H7 (cell line): ENCODE measurements around the gene FCHO2. TPM values are rescaled to one million over a fixed set of nuclear protein-coding genes. Genes with fewer than 3 reads are reported as not detected.

Experiments used
- DNase-seq: peaks from one replicate; pipeline ENCODE4 v3.0.0; 2012
- H3K27me3 ChIP-seq: 2 replicates; pipeline ENCODE4 v1.6.0; 2011; ENCODE audit warnings: mild to moderate bottlenecking, low read length; ENCODE audit not compliant: control insufficient read depth, insufficient read depth
- H3K36me3 ChIP-seq: replicated peaks from 2 replicates; pipeline ENCODE4 v1.5.1; 2011; ENCODE audit warnings: low read length; ENCODE audit not compliant: control insufficient read depth, insufficient read depth
- H3K4me3 ChIP-seq: 2 replicates; pipeline ENCODE4 v1.5.1; 2011; ENCODE audit warnings: low read depth, mild to moderate bottlenecking, control low read depth, low read length, moderate library complexity; ENCODE audit not compliant: insufficient read depth
- total RNA-seq: library from RNA; depleted of rRNA; stranded (reverse); fragments of >200 nt; shearing (Covaris generic); gene quantifications from 2 replicates; pipeline ENCODE4 v1.2.3, GENCODE V29; 2014

The FCHO2 gene
- total RNA-seq, 1 experiment from 2014 or later: 4.6 TPM

DNA sequence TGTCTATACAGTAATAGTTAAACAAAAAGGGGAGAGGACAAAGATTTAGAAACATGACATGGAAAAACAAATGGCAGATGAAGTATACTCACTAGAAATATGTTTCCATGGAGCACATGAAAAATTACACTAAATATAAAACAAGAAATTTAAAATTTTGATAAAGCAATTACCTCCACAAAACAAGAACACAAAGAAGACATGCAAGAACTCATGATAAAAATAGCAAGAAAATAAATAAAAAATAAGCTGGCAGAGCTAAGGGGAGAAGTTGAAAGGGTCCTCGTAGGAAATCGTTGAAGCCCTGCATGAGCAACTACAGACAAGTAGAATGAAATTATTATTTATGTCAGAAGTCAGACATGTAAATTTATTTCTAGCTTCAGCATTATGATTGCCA, 141.9 kb downstream of the FCHO2 start:
- H3K27me3 ChIP-seq: no peaks in the 10 kb centered on the region
- H3K4me3 ChIP-seq: no peak overlapping the region
- DNase-seq: no peak
- no peaks in the 10 kb centered on the region for H3K36me3 ChIP-seq

DNA sequence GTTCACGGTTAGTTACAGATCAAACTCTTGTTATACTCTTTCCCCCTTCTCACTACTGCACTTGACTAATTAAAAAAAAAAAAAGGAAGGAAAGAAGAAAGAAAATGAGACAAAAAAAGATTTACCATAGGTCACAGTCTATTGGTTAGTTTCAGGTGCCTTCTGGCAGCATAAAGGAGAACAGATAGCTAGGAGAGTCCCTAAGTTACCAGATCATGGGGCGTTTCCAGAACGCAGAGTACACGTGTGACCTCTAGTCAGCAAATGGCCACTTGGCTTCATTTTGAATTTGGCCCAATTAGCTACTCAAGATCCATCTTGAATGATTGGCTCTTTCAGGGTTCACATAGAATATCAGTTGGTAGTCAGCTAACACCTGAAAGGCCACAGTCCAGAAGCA, 144.3 kb downstream of the FCHO2 start:
- Histone ChIP-seq H3K4me3 (no peak overlapping the region), H3K36me3 (no peaks in the 10 kb centered on the region), H3K27me3 (no peaks in the 10 kb centered on the region)
- DNase-seq: no peak

DNA sequence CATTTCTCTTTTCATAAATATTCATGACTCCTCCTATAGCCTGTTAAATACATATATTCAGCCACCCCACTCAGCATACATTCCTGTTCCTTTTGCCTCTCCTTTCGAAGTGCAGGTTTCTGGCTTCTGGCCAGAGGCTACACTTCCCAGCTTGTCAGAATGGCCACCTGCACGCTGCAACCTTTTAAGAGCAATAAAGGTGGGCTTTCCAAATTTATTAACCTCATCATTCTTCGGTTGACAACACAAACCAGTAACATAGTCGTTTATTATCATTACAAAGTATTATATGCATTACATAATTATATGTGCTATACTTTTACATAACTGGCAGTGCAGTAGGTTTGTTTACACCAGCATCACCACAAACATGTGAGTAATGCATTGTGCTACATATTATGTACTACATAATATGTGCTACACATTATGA, 148.0 kb downstream of the FCHO2 start:
- Histone ChIP-seq H3K27me3 (no peaks in the 10 kb centered on the region), H3K36me3 (no peaks in the 10 kb centered on the region), H3K4me3 (no peak overlapping the region)
- no peak for DNase-seq

DNA sequence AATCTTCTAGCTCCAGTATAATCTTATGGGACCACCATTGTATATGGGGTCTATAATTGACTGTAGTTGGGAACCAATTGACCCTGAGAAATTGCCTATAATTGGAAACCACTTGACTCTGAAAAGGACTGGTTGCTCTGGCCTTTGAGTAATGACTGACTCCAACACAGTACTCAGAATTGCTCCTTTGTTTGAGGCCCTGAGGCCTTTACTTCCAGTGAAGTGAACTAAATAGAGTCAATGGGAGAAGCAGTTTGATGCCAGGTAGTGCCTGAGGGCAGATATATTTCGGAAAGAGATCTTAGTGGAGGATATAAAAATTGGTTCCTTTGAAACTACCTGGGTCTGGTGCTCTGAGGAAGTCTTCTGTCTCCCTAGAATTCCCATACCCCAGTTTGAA, 148.5 kb downstream of the FCHO2 start:
- no peak for DNase-seq
- H3K4me3 ChIP-seq: no peak overlapping the region
- no peaks in the 10 kb centered on the region for H3K36me3 ChIP-seq
- H3K27me3 ChIP-seq: no peaks in the 10 kb centered on the region

DNA sequence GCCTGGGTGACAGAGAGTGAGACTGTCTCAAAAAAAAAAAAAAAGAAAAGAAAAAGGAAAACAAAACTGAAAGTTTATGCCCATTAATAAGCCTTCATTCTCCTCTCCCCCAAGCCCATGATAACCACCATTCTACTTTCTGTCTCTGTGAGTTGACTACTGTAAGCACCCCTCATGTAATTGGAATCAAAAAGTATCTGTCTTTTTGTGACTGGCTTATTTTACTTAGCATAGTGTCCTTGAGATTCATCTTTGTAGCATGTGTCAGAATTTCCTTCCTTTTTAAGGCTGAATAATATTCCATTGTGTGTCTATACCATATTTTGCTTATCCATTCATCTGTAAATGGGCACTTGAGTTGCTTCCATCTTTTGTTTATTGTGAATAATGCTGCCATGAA, 150.5 kb downstream of the FCHO2 start:
- H3K36me3 ChIP-seq: no peaks in the 10 kb centered on the region
- no peaks in the 10 kb centered on the region for H3K27me3 ChIP-seq
- no peak for DNase-seq
- no peak overlapping the region for H3K4me3 ChIP-seq

DNA sequence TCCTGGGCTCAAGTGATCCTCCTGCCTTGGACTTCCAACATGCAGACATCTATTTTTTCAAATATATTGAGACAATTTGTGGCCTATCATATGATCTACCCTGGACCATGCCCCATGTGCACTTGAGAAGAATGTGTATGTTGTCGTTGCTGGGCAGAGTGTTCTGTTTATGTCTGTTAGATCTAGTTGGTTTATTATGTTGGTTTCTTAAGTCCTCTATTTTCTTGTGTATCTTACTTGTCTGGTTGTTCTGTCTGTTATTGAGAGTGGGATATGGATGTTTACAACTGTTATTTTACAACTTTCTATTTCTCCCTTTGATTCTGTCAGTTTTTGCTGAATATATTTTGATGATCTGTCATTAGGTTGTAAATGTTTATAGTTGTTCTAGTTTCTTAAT, 154.3 kb downstream of the FCHO2 start:
- Histone ChIP-seq H3K4me3 (no peak overlapping the region), H3K36me3 (no peaks in the 10 kb centered on the region), H3K27me3 (no peaks in the 10 kb centered on the region; the same call in 1 of the 2 replicates)
- DNase-seq: no peak

DNA sequence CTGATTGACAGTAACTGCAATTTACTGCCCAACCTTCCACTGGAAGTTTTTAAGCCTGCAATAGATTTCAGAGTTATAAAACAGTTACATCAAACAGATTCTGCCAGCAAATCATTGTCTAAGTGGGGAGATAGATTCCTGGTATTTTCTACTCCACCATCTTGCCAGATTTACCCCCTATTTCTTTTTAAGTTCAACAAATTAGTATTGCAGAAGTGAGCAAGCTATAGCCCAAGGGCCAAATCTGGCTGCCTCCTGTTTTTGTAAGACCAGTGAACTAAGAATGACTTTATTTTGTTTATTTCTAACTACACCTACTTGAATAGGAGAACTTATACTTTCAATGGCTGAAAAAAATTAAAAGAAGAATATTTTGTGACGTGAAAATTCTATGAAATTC, 155.7 kb downstream of the FCHO2 start:
- Histone ChIP-seq H3K27me3 (no peaks in the 10 kb centered on the region; the same call in 1 of the 2 replicates), H3K36me3 (no peaks in the 10 kb centered on the region)
- DNase-seq: no peak

DNA sequence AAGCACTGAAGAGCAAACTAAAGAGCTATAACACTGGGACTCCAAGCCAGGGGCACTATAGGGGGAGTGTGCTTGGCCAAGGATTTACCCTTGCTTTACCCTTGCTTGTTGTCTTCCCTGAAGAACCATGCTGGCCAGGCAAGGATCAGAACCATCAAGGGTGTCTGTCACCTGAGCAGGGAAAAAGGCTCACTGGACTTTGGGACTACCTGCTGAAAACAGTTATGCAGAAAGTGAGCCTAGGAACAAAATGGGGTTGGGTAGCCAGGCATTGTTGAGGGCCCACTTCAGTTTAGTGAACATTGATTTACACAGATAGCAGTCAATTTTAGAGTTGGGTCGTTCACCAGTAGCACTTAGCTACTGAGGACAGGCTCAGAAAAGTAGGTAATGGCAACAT, 156.5 kb downstream of the FCHO2 start:
- Histone ChIP-seq H3K36me3 (no peaks in the 10 kb centered on the region), H3K27me3 (no peaks in the 10 kb centered on the region; the same call in 1 of the 2 replicates), H3K4me3 (no peak overlapping the region)
- no peak for DNase-seq

More for the DNA sequence above, 155.7 kb downstream of the FCHO2 start:
- no peak overlapping the region for H3K4me3 ChIP-seq

DNA sequence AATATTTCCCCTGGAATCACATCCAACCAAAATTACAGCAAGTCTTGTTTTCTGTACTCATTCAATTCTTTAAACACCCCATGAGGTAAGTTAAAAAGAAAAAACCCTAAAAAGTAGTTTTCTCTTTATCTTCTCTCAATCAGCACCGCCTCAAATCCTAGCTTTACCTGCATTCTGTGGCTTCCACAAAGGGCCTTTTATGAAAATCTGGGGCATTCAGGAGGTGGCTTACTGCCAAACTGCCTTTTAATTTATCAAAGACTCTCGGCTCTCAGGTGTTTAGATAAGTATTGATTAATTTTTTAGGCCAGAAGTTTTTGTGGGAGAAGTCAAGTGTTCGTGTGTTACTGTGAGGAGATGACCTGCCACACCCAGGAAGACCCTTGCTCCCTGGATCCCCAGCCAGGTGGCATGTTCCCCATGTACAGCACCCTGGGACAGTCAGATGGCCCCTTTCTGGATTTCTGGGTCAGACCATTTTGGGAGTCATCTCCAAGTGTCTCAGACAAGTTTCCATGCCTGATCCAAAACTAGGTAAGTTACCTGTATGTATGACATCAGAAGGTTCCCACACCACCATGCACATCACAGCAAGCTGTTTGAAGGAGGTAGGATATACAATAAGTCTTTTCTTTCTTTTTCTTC, 158.3 kb downstream of the FCHO2 start:
- Histone ChIP-seq H3K27me3 (peaks cover 3% of the 10 kb centered on the region), H3K36me3 (no peaks in the 10 kb centered on the region), H3K4me3 (no peak overlapping the region)
- no peak for DNase-seq

DNA sequence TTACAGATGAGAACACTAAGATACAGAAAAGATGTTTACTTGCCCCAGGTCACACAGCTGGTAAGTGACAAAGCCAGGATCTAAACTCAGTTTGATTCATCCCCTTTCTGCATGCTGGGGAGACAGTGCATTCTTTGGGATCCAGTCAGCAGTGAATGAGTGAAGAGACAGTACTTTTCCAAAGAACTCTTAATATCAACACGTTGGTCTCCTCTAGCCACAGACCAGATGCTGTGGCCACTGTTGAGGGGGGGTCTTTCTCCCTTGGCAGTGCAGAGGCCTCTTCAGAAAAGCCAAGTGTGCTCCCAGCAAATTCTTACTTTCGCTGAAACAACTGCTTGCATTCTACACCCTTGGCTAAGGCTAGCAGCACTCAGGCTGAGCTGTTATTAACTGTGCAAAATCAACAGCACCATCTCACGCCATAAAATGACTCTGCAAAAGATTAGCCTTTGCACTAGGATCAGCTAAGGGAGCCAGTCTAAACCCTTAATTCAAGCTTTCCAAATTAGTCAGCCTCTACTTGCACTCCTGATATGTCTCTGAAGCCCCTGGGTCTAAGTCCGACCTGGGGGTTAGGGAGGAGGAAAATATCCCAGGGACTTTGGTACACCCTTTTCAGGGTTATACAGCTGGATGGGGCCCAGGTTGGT, 159.7 kb downstream of the FCHO2 start:
- Histone ChIP-seq H3K36me3 (no peaks in the 10 kb centered on the region), H3K4me3 (no peak overlapping the region), H3K27me3 (peaks cover 13% of the 10 kb centered on the region)
- no peak for DNase-seq

DNA sequence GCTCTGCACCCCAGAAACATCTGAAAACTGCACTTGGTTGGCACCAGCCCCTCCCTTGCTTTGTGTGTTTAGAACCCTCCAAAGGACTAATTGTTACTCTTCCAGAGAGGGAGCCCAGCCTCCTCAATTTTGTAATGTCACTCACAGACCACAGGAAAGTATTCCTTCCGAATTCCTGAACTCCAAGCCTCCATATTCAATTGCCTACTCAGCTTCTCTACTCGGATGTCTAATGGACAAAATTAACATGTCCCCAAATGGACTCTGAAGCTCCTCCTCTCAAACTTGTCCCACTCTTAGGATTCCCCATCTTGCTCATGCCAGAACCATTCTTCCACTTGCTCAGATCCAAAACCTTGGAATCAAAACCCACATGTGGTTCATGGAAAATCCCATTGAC, 160.7 kb downstream of the FCHO2 start:
- Histone ChIP-seq H3K4me3 (no peak overlapping the region), H3K36me3 (no peaks in the 10 kb centered on the region), H3K27me3 (peaks cover 23% of the 10 kb centered on the region)
- no peak for DNase-seq

DNA sequence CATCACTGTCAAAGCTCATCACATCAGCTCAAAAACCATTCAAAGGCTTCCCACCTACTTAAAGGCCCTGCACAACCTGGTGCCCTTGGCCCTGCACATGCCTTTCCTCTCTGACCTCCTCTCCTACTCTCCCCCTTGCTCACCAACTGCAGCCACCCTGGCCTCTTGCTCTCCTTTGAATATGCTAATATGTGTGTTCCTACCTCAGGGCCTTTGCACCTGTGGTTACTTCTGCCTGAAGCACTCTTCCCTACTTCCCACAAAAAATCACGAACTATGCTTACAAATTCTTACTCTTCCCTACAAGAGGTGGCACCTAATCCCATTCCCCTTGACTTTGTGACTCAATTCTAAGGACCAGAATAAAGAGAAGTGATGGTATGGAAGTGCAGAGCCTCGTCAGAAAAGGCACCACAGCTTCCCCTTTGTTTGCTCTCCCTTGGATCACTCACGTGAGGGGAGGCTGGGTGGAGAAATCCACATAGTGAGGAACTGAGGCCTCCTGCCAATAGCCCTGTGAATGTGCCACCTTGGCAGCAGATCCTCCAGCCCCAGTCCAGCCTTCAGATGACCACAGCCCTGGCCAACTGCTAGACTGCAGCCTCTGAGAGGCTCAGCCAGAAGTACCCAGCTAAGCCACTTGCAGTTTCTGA, 161.4 kb downstream of the FCHO2 start:
- Histone ChIP-seq H3K4me3 (no peak overlapping the region), H3K27me3 (peaks cover 30% of the 10 kb centered on the region), H3K36me3 (no peaks in the 10 kb centered on the region)
- no peak for DNase-seq

DNA sequence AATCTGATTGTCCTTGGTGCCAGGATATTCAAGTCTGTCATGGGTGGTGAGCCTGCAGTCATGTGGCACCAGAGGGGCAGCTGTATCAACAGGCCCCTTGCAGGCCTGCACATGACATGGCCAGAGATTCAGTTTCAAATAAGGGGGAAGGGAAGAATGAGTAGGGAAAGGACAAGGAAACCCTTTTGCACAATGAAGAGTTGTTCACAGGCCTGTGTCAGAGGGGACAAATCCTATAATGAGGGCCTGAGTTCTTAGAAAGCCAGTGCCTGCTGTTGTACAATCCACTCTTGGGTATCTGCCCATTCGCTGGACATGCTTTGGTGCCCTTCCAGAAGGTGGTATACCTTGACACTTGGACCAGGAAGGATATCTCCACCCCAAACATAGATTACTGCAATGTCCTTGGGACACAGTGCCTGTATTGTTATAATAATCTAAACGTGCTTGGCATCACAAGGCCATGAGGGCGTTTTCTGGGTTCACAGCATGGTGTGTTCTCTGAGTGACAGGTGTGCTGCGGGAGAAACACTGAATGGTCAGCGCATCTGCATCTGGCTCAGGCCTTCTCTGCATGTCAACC, 162.6 kb downstream of the FCHO2 start:
- no peak for DNase-seq
- Histone ChIP-seq H3K4me3 (no peak overlapping the region), H3K27me3 (peaks cover 32% of the 10 kb centered on the region)

DNA sequence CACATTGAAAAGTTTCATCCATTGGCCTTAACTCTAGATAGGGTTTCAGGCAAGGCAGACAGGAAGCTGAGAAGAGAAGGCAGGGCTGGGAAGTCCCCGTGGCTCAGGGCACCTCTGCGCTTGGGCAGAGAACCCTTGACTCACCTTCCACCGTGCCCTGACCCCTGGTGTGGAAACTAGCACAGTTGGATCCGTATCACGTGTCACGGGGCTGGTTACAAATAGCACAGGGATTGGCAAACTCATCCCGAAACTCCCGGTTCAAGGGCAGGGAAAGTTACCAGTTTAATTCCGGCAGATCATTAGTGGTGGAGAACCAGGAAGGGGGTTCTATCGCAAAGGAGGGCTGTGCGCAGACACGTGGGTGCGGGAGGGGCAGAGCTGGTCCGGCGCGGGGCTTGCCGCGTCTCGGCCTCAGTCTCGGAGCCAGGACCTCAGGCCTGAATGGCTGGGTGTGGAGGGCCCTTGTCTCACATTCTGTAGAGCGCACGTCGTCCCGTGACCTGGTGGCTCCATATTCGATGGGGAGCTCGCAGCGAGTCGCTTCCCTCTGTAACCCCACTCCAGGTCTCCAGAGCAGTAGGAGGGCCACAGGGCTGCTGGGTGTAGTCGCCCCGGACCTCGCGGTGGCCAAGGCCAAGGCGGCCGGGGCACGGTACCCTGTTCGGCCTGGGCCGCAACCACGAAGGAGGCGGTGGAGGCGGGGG, 163.8 kb downstream of the FCHO2 start:
- peak; percentile 79 for DNase-seq
- no peaks in the 10 kb centered on the region for H3K36me3 ChIP-seq
- H3K4me3 ChIP-seq: peak overlapping the region; percentile 62
- peaks cover 32% of the 10 kb centered on the region for H3K27me3 ChIP-seq

More for the DNA sequence above, 162.6 kb downstream of the FCHO2 start:
- H3K36me3 ChIP-seq: no peaks in the 10 kb centered on the region
